SU-DHL-6 (cell line): Measurements from ENCODE around the gene C12orf76.

Experiments
- EZH2phosphoT487 ChIP-seq: fragments of 200-600 bp; sonication (generic), shearing (Covaris generic); conservative IDR thresholded peaks from 2 replicates; pipeline ENCODE4 v1.6.1; 2018; ENCODE audit warnings: mild to moderate bottlenecking, antibody characterized with exemption, low read length, moderate library complexity, mixed read lengths
- TF ChIP-seq, protein P1 (sequence below): fragments of 200-600 bp; sonication (generic); IDR thresholded peaks from one replicate; pipeline ENCODE4 v1.5.1; 2017; ENCODE audit warnings: antibody characterized with exemption, mild to moderate bottlenecking, low read length, moderate library complexity; ENCODE audit not compliant: insufficient read depth, poor library complexity, severe bottlenecking

DNA sequence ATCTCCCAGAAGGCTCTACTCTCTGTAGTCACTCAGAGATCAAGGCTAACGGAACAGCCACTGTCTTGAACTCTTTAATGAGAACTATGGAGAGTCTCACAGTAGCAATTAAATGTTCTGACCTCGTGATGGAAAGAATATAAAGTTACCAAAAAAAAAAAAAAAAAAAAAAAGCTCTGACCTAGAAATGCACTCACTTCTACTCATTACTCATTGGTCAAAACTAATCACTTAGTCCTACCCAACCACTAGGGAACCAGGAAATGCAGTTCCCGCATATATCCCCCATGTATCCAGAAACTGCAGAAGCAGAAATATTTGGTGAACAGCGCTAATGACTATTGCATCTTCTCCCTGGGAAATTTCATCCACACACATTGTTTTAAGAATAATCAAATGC is 29.5 kb upstream of the C12orf76 start:
- TF ChIP-seq, protein P1, sequence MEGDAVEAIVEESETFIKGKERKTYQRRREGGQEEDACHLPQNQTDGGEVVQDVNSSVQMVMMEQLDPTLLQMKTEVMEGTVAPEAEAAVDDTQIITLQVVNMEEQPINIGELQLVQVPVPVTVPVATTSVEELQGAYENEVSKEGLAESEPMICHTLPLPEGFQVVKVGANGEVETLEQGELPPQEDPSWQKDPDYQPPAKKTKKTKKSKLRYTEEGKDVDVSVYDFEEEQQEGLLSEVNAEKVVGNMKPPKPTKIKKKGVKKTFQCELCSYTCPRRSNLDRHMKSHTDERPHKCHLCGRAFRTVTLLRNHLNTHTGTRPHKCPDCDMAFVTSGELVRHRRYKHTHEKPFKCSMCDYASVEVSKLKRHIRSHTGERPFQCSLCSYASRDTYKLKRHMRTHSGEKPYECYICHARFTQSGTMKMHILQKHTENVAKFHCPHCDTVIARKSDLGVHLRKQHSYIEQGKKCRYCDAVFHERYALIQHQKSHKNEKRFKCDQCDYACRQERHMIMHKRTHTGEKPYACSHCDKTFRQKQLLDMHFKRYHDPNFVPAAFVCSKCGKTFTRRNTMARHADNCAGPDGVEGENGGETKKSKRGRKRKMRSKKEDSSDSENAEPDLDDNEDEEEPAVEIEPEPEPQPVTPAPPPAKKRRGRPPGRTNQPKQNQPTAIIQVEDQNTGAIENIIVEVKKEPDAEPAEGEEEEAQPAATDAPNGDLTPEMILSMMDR: no peak
- no peak for TF ChIP-seq EZH2phosphoT487
